ENCODE data around the gene C15orf39.

Gene C15orf39

DNA sequence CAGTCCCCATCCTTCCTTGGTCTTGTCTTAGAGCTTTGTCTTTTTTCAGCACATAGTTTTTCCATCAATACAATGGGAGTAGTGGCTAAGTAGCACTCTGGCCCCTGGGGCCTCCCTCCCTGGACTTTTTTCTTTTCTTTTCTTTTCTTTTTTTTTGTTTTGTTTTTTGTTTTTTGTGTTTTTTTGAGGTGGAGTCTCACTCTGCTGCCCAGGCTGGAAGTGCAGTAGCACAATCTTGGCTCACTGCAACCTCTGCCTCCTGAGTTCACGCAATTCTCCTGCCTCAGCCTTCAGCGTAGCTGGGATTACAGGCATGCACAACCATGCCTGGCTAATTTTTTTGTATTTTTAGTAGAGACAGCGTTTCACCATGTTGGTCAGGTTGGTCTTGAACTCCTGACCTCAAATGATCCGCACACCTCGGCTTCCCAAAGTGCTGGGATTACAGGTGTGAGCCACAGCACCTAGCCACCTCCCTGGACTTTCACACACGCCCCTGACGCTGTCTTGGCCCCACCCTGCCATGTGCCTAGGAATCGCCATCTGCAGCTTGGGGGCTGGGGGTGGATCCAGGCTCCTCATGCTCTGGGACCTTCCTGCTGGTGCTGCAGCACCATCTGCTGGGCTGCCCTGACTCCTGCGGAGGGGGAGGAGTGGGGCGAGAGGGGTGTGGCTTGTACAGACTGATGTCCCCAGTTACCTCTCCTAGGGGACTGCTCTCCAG, 2.8 kb downstream of the C15orf39 start:
- no peak overlapping the region for H3K4me3 ChIP-seq (ENCODE audit: low read depth, low read length)

DNA sequence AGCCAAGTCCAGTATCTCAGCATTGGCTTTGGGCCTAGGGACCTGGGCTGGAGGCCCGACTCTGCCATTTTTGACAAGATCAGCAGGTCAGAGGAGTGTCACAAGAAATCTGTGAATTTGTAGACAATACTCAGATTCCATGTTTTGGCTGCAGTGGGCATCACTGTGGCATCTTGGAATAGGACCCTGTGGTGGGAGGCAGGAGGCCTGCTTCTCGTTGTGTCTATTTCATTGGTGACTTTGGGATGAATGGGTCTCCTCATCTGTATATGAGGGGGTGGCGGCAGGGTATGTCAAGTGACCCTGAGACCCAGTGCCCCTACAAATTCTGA, 3.3 kb downstream of the C15orf39 start:
- TF ChIP-seq, protein P1, sequence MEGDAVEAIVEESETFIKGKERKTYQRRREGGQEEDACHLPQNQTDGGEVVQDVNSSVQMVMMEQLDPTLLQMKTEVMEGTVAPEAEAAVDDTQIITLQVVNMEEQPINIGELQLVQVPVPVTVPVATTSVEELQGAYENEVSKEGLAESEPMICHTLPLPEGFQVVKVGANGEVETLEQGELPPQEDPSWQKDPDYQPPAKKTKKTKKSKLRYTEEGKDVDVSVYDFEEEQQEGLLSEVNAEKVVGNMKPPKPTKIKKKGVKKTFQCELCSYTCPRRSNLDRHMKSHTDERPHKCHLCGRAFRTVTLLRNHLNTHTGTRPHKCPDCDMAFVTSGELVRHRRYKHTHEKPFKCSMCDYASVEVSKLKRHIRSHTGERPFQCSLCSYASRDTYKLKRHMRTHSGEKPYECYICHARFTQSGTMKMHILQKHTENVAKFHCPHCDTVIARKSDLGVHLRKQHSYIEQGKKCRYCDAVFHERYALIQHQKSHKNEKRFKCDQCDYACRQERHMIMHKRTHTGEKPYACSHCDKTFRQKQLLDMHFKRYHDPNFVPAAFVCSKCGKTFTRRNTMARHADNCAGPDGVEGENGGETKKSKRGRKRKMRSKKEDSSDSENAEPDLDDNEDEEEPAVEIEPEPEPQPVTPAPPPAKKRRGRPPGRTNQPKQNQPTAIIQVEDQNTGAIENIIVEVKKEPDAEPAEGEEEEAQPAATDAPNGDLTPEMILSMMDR (IDR thresholded peaks at IDR 0.05; ENCODE audit: low read depth, low read length): no peak
- H3K4me3 ChIP-seq (ENCODE audit: low read depth, low read length): no peak overlapping the region

More for the DNA sequence above, 2.8 kb downstream of the C15orf39 start:
- TF ChIP-seq, protein P1 (IDR thresholded peaks at IDR 0.05; ENCODE audit: low read depth, low read length): peak; percentile 95

GRCh38 chr15:75206006-75206405, 4.3 kb downstream of the C15orf39 start:
- TF ChIP-seq, protein P1 (IDR thresholded peaks at IDR 0.05; ENCODE audit: low read depth, low read length): no peak
- no peak overlapping the region for H3K4me3 ChIP-seq (ENCODE audit: low read depth, low read length)

DNA sequence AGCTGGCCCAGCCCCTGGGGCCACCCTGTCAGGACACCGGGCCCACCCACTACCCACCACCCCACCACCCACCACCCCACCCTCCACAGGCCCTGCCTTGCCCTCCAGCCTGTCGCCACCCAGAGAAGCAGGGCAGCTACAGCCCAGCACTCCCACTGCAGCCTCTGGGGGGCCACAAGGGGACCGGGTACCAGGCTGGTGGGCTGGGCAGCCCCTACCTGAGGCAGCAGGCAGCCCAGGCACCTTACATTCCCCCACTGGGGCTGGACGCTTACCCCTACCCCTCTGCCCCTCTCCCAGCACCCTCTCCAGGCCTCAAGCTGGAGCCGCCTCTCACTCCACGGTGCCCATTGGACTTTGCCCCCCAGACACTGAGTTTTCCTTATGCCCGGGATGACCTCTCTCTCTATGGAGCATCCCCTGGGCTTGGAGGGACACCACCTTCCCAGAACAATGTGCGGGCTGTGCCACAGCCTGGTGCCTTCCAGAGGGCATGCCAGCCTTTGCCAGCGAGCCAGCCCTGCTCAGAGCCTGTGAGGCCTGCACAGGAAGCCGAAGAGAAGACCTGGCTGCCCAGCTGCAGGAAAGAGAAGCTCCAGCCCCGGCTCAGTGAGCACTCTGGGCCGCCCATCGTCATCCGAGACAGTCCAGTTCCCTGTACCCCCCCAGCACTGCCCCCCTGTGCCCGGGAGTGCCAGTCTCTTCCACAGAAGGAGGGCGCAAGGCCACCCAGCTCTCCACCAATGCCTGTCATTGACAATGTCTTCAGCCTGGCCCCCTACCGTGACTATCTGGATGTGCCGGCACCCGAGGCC, 5.3 kb downstream of the C15orf39 start:
- no peak overlapping the region for H3K4me3 ChIP-seq (ENCODE audit: low read depth, low read length)
- TF ChIP-seq, protein P1 (IDR thresholded peaks at IDR 0.05; ENCODE audit: low read depth, low read length): no peak

- H3K4me3 ChIP-seq (ENCODE audit: low read depth, low read length): no peak overlapping the region
- TF ChIP-seq, protein P1 (IDR thresholded peaks at IDR 0.05; ENCODE audit: low read depth, low read length): no peak
Measured at GRCh38 chr15:75207618-75208500, 6.2 kb downstream of the C15orf39 start.

- no peak overlapping the region for H3K4me3 ChIP-seq (ENCODE audit: low read depth, low read length)
- TF ChIP-seq, protein P1 (IDR thresholded peaks at IDR 0.05; ENCODE audit: low read depth, low read length): no peak
Measured at GRCh38 chr15:75208501-75209288, 7.0 kb downstream of the C15orf39 start.

Measured in WI38 (cell line).